ENCODE results near the gene MAP7D2. TPM values are rescaled to one million over a fixed set of nuclear protein-coding genes. Genes with fewer than 3 reads are reported as not detected.
"Not testable (repeated sequence)": the region's sequence is repeated elsewhere in the genome, so short reads cannot be mapped to it uniquely, and the experiment has no call there.

MAP7D2 gene
- polyA plus RNA-seq, result under 1 TPM; 0.16 to 0.31 TPM

DNA sequence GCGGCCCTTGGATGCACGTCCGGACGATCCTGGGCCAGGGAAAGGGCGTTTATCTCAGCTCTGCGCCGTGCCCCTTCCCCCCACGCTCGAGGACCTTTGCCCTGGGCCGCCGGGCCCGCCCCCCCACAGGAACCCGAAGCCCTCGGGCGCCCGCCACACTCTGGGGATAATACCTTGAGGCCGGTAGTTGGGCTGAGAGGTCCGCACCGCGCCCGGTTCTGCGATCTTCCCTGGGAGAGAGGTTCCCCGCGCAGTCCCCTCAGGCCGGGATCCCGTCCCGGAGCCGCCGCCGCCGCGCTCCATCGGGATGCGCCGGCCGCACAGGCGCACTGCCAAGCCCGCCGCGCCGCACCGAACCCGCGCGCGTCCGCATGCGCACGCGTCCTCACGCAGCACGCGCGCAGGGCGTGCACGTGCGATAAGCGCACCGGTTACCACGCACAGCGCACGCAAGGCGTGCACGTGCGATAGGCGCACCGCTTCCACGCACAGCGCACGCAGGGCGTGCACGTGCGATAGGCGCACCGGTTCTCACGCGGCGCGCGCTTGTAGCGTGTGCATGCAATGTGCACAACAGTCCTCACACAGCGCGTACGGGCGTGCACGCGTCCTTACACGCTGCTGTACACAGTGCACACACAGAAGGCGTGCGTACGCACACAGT, at the start of gene MAP7D2:
MAP7D2 (minus strand) TSS at position 331 of the 664 bp plus-strand sequence; CDS start at position 303, 28 bp downstream.
- peaks cover 0 to 7% of the 10 kb centered on the region in 2 donors for H3K4me1 ChIP-seq (ENCODE audit: control insufficient read depth in 2 of 2, insufficient read depth in 2 of 2, low read length in 1 of 2)
- 18 to 35% methylated on average over 86 to 91 of the region's 91 CpGs for WGBS, 2 donors
- peaks cover 0 to 8% of the 10 kb centered on the region in 2 donors for H3K9me3 ChIP-seq (ENCODE audit: control insufficient read depth in 2 of 2, insufficient read depth in 1 of 2, low read depth in 1 of 2, low read length in 1 of 2)
- no peak within 1 kb of the TSS for H3K27ac ChIP-seq (ENCODE audit: low read depth in 2 of 2, low read length in 1 of 2)
- H3K4me3 ChIP-seq (ENCODE audit: low read depth in 1 of 2, low read length in 2 of 2), result peak within 1 kb of the TSS in 1 of 2 donors; percentile 31
- H3K27me3 ChIP-seq (ENCODE audit: control insufficient read depth in 1 of 2, insufficient read depth in 2 of 2, low read length in 2 of 2), result peaks cover 0 to 3% of the 10 kb centered on the region in 2 donors
- H3K36me3 ChIP-seq (ENCODE audit: control insufficient read depth in 2 of 2, insufficient read depth in 2 of 2, low read length in 1 of 2), result no peaks in the 10 kb centered on the region

DNA sequence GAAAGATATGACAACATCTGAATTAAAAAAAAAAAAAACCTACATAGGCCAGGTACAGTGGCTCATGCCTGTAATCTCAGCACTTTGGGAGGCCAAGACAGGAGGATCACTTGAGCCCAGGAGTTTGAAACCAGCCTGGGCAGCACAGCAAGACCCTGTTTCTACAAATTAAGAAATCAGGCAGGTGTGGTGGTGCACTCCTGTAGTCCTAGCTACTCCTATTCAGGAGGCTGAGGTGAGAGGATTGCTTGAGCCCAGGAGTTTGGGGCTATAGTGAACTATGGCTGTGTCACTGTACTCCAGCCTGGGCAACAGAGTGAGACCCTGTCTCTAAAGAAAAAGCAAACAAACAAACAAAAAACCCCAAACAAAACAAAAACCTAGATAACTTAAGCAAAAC, 45.8 kb upstream of the MAP7D2 start:
- not testable (repeated sequence) for H3K9me3 ChIP-seq (ENCODE audit: control insufficient read depth in 2 of 2, insufficient read depth in 1 of 2, low read depth in 1 of 2, low read length in 1 of 2); H3K36me3 ChIP-seq (ENCODE audit: control insufficient read depth in 2 of 2, insufficient read depth in 2 of 2, low read length in 1 of 2); H3K27ac ChIP-seq (ENCODE audit: low read depth in 2 of 2, low read length in 1 of 2); H3K4me1 ChIP-seq (ENCODE audit: control insufficient read depth in 2 of 2, insufficient read depth in 2 of 2, low read length in 1 of 2); H3K27me3 ChIP-seq (ENCODE audit: control insufficient read depth in 1 of 2, insufficient read depth in 2 of 2, low read length in 2 of 2); H3K4me3 ChIP-seq (ENCODE audit: low read depth in 1 of 2, low read length in 2 of 2)

DNA sequence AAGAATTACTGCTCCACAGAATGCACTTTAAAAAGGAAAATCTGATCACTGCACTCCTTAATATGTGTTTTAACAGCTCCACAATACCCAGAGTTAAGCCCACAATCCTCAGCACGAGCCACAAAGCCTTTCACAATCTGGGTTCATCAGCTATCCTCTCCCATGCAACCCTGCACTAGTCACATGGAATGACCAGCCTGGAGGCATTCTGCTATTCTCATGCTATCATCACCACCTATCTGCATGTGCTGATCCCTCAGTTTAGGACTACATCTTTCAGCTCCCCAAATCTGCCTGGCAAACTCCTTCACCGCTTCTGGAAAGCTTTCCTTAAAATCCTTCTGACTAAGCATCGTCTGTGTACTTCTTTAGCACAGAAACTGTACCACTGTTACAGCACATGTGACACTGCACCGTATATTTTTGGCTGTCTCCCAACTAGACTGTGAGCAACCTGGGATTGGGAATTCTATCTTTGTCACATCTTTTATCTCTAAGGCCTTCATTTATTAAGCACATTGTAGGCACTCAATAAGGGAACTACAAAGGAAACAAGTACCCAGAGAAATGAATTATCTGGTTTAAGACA, 43.2 kb upstream of the MAP7D2 start:
- Histone ChIP-seq H3K27ac (ENCODE audit: low read depth in 2 of 2, low read length in 1 of 2) (no peak overlapping the region), H3K27me3 (ENCODE audit: control insufficient read depth in 1 of 2, insufficient read depth in 2 of 2, low read length in 2 of 2) (no peaks in the 10 kb centered on the region), H3K4me3 (ENCODE audit: low read depth in 1 of 2, low read length in 2 of 2) (no peak overlapping the region), H3K4me1 (ENCODE audit: control insufficient read depth in 2 of 2, insufficient read depth in 2 of 2, low read length in 1 of 2) (no peaks in the 10 kb centered on the region), H3K36me3 (ENCODE audit: control insufficient read depth in 2 of 2, insufficient read depth in 2 of 2, low read length in 1 of 2) (peaks cover 0 to 3% of the 10 kb centered on the region in 2 donors), H3K9me3 (ENCODE audit: control insufficient read depth in 2 of 2, insufficient read depth in 1 of 2, low read depth in 1 of 2, low read length in 1 of 2) (no peaks in the 10 kb centered on the region)
- WGBS, 2 donors, result 74 to 92% methylated on average over 4 of the region's 4 CpGs

DNA sequence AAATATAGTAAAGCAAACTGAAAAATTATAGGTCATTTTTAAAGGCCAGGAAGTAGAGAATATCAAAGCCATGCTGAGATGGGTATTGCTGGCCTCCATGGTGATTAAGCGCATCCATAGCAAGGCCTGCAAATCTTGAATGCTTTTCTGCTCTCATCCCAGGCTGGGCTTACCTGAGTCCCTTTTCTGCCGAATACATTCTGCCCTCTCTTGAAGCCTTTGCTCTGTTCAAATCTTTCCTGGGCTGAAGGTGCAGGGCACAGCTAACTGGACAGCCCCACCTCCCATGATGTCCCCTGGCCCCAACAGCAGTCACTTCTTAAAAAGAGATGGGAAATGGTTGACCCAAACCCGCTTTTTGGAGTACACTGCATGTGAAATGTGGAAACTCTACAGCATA, 35.0 kb upstream of the MAP7D2 start:
- Histone ChIP-seq H3K4me3 (ENCODE audit: low read depth in 1 of 2, low read length in 2 of 2) (no peak overlapping the region), H3K27ac (ENCODE audit: low read depth in 2 of 2, low read length in 1 of 2) (no peak overlapping the region), H3K9me3 (ENCODE audit: control insufficient read depth in 2 of 2, insufficient read depth in 1 of 2, low read depth in 1 of 2, low read length in 1 of 2) (no peaks in the 10 kb centered on the region), H3K4me1 (ENCODE audit: control insufficient read depth in 2 of 2, insufficient read depth in 2 of 2, low read length in 1 of 2) (no peaks in the 10 kb centered on the region), H3K36me3 (ENCODE audit: control insufficient read depth in 2 of 2, insufficient read depth in 2 of 2, low read length in 1 of 2) (peaks cover 0 to 6% of the 10 kb centered on the region in 2 donors), H3K27me3 (ENCODE audit: control insufficient read depth in 1 of 2, insufficient read depth in 2 of 2, low read length in 2 of 2) (no peaks in the 10 kb centered on the region)
- WGBS, 2 donors, result 95 to 99% methylated on average over 3 of the region's 3 CpGs

DNA sequence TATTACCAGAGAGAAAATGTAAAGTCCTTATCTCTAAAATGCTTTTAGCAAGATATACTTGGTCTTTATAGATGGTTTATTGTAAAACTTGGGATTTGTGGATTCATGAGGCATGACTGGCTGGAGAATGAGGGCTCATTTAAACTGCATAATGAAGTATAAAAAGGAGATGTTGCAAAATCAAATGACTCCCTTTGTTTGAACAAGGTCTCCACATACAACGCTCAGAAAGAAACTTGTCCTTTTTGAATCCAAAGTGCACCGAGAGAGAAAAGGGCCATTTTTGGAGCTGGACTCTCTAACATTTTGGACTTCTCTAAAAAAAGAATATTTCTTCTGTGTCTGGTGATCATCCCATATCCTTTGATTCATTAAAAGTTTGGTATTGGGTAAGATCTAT, 32.6 kb upstream of the MAP7D2 start:
- no peak overlapping the region for H3K27ac ChIP-seq (ENCODE audit: low read depth in 2 of 2, low read length in 1 of 2)
- no peak overlapping the region for H3K4me3 ChIP-seq (ENCODE audit: low read depth in 1 of 2, low read length in 2 of 2)
- no peaks in the 10 kb centered on the region for H3K9me3 ChIP-seq (ENCODE audit: control insufficient read depth in 2 of 2, insufficient read depth in 1 of 2, low read depth in 1 of 2, low read length in 1 of 2)
- H3K27me3 ChIP-seq (ENCODE audit: control insufficient read depth in 1 of 2, insufficient read depth in 2 of 2, low read length in 2 of 2), result no peaks in the 10 kb centered on the region
- no peaks in the 10 kb centered on the region for H3K4me1 ChIP-seq (ENCODE audit: control insufficient read depth in 2 of 2, insufficient read depth in 2 of 2, low read length in 1 of 2)
- H3K36me3 ChIP-seq (ENCODE audit: control insufficient read depth in 2 of 2, insufficient read depth in 2 of 2, low read length in 1 of 2), result peaks cover 0 to 3% of the 10 kb centered on the region in 2 donors
- 83 to 95% methylated on average over 2 of the region's 2 CpGs for WGBS, 2 donors

DNA sequence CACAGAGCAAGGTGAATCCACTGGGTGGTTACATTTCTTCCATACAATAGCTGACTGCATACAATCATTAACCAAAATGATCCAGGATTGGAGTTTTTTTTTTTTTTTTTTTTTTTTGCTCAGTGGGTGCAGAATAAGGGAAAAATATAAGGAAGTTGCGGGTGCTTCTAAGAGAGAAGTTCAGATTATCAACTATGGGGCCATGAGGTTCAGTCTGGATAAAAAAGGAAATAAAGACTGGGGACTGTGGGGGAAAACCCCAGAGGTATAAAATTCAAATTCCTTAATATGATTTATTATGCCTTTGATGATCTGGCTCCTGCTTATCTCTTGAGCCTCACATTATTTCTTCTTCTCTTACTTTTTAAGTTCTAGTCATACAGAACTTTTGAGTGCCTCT, 30.9 kb upstream of the MAP7D2 start:
- 71 to 87% methylated on average over 1 of the region's 1 CpG for WGBS, 2 donors
- no peak overlapping the region for H3K4me3 ChIP-seq (ENCODE audit: low read depth in 1 of 2, low read length in 2 of 2)
- no peak overlapping the region for H3K27ac ChIP-seq (ENCODE audit: low read depth in 2 of 2, low read length in 1 of 2)
- H3K36me3 ChIP-seq (ENCODE audit: control insufficient read depth in 2 of 2, insufficient read depth in 2 of 2, low read length in 1 of 2), result peaks cover 0 to 3% of the 10 kb centered on the region in 2 donors
- H3K4me1 ChIP-seq (ENCODE audit: control insufficient read depth in 2 of 2, insufficient read depth in 2 of 2, low read length in 1 of 2), result no peaks in the 10 kb centered on the region
- no peaks in the 10 kb centered on the region for H3K27me3 ChIP-seq (ENCODE audit: control insufficient read depth in 1 of 2, insufficient read depth in 2 of 2, low read length in 2 of 2)
- no peaks in the 10 kb centered on the region for H3K9me3 ChIP-seq (ENCODE audit: control insufficient read depth in 2 of 2, insufficient read depth in 1 of 2, low read depth in 1 of 2, low read length in 1 of 2)

DNA sequence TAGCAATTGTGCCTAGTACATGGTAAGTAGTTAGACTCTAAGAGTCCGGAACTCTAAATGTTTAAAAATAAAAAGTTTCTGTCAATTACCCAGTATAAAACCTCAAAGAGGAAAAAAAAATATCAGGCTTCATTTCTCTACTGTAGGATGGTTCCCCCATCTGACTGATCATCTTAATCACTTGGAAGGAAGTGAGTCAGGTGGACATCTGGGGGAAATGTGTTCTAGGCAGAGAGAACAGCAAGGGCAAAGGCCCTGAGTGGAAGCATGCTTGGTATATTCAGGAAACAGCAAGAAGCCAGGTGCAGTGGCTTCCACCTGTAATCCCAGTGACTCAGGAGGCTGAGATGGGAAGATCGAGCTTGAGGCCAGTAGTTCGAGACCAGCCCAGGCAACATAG, 27.8 kb upstream of the MAP7D2 start:
- H3K4me1 ChIP-seq (ENCODE audit: control insufficient read depth in 2 of 2, insufficient read depth in 2 of 2, low read length in 1 of 2), result no peaks in the 10 kb centered on the region
- H3K9me3 ChIP-seq (ENCODE audit: control insufficient read depth in 2 of 2, insufficient read depth in 1 of 2, low read depth in 1 of 2, low read length in 1 of 2), result no peaks in the 10 kb centered on the region
- no peaks in the 10 kb centered on the region for H3K27me3 ChIP-seq (ENCODE audit: control insufficient read depth in 1 of 2, insufficient read depth in 2 of 2, low read length in 2 of 2)
- WGBS, 2 donors, result 73 to 85% methylated on average over 3 of the region's 3 CpGs
- no peaks in the 10 kb centered on the region for H3K36me3 ChIP-seq (ENCODE audit: control insufficient read depth in 2 of 2, insufficient read depth in 2 of 2, low read length in 1 of 2)
- H3K27ac ChIP-seq (ENCODE audit: low read depth in 2 of 2, low read length in 1 of 2), result no peak overlapping the region
- no peak overlapping the region for H3K4me3 ChIP-seq (ENCODE audit: low read depth in 1 of 2, low read length in 2 of 2)

DNA sequence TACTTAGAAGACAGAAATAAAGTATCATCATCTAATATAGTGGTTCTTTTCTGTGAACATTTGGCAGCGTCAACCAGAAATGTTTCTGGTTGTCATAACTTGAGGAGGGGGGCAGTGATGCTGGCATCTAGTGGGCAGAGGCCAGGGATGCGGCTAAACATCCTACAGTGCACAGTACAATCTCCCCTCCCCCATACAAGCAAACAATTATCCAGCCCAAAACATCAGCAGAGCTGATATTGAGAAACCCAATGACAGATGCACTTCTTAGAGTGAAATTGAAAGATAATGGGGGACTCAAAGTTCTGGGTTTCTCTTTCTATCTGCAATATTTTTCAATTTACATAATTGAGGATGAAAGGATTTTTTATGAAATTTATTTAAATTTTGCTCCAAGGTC, 26.9 kb upstream of the MAP7D2 start:
- H3K27ac ChIP-seq (ENCODE audit: low read depth in 2 of 2, low read length in 1 of 2), result no peak overlapping the region
- WGBS, 2 donors, result 66 to 79% methylated on average over 2 of the region's 2 CpGs

DNA sequence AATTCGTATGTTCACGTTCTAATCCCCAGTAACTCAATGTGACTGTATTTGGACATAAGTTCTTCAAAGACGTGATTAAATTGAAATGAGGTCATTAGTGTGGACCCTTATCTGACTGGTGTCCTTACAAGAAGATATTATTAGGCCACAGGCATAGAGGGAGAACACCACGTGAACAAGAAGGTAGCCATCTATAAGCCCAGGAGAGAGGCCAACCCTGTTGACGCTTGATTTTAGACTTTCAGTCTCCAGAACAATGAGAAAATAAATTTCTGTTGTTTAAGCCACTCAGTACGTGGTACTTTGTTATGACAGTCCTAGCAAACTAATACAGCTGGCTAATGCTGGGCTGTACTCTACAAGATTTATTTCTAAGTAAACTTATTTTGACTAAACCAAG, 26.4 kb upstream of the MAP7D2 start:
- Histone ChIP-seq H3K36me3 (ENCODE audit: control insufficient read depth in 2 of 2, insufficient read depth in 2 of 2, low read length in 1 of 2) (no peaks in the 10 kb centered on the region), H3K27ac (ENCODE audit: low read depth in 2 of 2, low read length in 1 of 2) (no peak overlapping the region), H3K9me3 (ENCODE audit: control insufficient read depth in 2 of 2, insufficient read depth in 1 of 2, low read depth in 1 of 2, low read length in 1 of 2) (no peaks in the 10 kb centered on the region), H3K27me3 (ENCODE audit: control insufficient read depth in 1 of 2, insufficient read depth in 2 of 2, low read length in 2 of 2) (no peaks in the 10 kb centered on the region), H3K4me1 (ENCODE audit: control insufficient read depth in 2 of 2, insufficient read depth in 2 of 2, low read length in 1 of 2) (no peaks in the 10 kb centered on the region), H3K4me3 (ENCODE audit: low read depth in 1 of 2, low read length in 2 of 2) (no peak overlapping the region)
- 68 to 74% methylated on average over 6 of the region's 6 CpGs for WGBS, 2 donors

More for the DNA sequence above, 26.9 kb upstream of the MAP7D2 start:
- Histone ChIP-seq H3K4me3 (ENCODE audit: low read depth in 1 of 2, low read length in 2 of 2) (no peak overlapping the region), H3K4me1 (ENCODE audit: control insufficient read depth in 2 of 2, insufficient read depth in 2 of 2, low read length in 1 of 2) (no peaks in the 10 kb centered on the region), H3K9me3 (ENCODE audit: control insufficient read depth in 2 of 2, insufficient read depth in 1 of 2, low read depth in 1 of 2, low read length in 1 of 2) (no peaks in the 10 kb centered on the region), H3K27me3 (ENCODE audit: control insufficient read depth in 1 of 2, insufficient read depth in 2 of 2, low read length in 2 of 2) (no peaks in the 10 kb centered on the region), H3K36me3 (ENCODE audit: control insufficient read depth in 2 of 2, insufficient read depth in 2 of 2, low read length in 1 of 2) (no peaks in the 10 kb centered on the region)

All from esophagus (tissue), 2 donors.